Measurements from ENCODE around the gene TMPO.
A peak's percentile ranks its signal among the peaks of the same experiment; 100 is the strongest.
"Not testable (repeated sequence)": the region's sequence is repeated elsewhere in the genome, so short reads cannot be mapped to it uniquely, and the experiment has no call there.

The TMPO gene

DNA sequence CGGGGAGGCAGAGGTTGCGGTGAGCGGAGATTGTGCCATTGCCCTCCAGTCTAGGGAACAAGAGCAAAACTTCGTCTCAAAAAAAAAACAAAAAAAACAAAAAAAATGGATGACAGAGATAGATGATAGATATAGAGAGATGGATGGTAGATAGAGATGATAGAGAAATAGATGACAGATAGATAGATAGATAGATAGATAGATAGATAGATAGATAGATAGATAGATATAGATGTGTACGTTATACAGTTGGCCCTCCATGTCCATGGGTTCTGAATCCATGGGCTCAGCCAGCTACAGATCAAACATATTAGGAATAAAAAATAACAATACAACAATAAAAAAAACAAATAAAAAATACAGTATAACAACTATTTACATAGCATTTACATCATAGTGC is 65.3 kb downstream of the TMPO start:
- no peak for DNase-seq

DNA sequence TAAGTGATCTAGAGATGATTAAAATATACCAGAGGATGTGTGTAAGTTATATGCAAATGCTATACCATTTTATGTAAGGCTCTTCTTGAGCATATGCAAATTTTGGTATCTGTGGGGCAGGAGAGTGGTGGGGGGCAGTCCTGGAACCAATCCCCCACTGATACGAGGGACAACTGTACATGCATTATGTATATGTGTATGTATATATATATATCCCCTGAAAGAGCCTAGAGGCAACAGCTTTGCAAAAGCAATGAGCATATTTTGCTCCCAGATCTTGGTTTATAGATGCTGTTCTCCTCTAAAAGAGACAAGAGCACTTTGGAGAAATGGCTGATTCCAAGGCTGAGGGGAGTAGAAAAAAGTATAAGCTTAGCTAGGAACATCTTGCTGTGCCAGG is 65.7 kb downstream of the TMPO start:
- DNase-seq = no peak

- DNase-seq = no peak
Observed at GRCh38 chr12:98582093-98582492, 66.7 kb downstream of the TMPO start.

DNA sequence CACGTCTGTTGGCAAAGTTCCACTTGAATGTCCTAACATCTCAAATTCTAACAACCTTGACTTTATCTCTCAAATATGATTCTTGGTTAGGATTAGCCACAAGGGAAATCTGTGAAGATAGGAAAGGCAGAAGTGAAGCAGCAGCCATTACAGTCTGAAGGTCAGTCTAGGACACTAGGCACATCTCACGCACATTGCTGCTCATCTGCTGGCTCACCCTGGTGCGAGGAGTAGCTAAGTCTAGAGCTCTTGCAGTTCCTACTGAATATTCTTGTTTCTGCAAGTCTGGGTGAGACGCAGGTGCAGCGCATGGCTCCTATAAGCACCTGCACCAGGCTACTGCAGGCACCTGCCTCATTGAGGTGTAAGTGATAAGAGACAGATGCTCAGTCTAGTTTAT is 71.7 kb downstream of the TMPO start:
- DNase-seq = no peak

DNA sequence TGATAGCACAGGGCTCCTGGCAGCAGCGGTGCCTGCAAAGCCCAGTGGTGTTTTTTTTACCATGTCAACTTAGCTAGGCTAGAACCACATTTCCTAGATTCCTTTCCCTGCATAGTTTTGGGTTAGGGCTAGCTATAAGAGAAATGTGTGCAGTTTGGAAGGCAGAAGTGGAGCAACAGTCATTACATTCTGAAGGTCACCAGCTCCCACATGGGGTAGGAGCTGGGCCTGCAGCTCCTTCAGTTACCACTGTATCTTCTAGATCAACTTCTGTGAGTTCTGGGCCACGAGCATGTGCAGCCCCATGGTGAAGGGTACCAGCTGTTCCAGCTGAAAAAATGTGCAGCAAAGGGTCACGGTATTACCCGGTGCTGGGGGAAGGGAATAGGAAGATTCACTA is 75.8 kb downstream of the TMPO start:
- no peak for DNase-seq

GRCh38 chr12:98592825-98593322 is 77.5 kb downstream of the TMPO start:
- DNase-seq = peak; percentile 60

DNA sequence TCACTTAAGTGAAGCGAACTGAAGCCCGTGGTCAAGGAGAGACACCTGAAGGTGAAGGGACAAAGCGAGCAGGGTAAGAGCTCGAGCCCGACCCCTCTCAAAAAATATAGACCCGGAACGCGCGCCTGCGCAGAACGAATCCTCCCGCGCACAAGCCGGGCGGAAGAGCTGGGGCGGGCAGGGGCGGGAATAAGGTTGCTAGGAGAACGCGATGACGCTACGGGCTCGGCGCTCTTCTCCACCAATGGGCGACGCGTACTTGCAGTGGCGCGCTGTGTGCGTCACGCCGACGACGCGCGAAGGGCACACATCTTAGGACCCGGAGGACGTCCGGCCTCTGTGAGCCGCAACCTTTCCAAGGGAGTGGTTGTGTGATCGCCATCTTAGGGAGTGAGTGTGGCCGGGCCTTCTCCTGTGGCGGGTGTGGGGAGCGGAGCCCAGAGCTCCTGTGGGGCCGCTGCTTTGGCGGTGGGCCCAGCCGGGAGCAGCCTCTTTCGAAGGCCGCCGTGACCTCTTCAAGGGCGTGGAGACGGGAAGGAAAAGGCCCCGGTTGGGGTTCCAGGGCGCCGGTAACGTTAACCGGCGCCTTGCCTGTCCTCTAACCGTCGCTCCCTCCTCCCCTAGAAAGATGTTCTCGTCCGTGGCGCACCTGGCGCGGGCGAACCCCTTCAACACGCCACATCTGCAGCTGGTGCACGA is 78.1 kb downstream of the TMPO start, which contains the start of gene SLC25A3:
Gene SLC25A3, plus strand, starts transcription at position 336 of the 699 bp plus-strand sequence. Its CDS starts 293 bp downstream, at position 629.
- DNase-seq = peak; percentile 97

DNA sequence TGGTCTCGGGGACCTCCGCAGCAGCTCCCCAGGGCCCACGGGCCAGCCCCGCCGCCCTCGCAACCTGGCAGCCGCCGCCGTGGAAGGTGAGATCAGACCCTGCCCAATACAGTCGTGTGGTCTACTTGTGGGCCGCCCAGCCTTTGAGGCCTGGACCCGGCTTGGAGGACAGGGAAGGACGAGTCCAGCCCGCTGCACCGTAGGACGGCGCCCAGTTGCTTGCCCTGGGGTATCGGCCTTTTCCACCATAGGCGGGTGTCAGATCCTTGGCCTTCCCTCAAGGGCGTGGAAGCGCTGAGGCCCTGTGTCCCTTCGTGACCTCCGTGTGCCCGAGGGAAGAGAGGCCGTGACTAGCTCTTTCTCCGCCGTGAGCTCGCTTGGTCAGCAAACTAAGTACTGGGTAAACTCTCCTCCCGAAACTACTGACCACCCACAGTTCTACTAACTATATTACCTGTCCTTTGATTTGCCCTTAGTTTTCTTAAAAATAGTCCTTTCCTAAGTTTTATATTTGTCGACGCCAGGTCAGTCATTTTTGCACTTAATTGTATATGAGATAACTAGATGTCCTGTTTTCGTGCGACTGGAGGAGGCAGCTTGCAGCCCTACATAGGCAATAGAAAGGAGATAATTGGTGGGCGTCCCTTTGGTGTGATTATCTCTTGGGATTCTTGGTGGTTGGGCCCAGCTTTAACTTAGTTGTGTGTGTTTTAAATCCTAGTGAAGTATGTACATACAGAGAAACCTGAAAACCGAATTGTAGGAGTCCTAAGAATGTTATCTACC is 78.9 kb downstream of the TMPO start:
- DNase-seq = no peak

- peak; percentile 47 for DNase-seq
Observed at GRCh38 chr12:98595243-98595988, 80.0 kb downstream of the TMPO start.

DNA sequence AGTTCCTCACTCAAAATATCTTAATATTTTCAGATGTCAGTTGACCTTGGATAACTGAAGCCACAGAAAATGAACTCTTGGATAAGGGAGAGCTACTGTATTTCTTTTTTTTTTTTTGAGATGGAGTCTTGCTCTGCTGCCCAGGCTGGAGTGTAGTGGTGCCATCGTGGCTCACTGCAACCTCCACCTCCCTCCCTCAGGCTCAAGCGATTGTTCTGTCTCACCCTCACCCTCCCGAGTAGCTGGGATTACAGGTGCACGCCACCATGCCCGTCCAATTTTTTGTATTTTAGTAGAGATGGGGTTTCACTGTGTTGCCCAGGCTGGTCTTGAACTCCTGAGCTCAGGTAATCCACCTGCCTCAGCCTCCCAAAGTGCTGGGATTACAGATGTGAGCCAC is 81.9 kb downstream of the TMPO start:
- DNase-seq = not testable (repeated sequence)

Data from CD4-positive, alpha-beta T cell treated with Interleukin-17A for 1 hour (primary cell).